ENCODE results near the gene RNF220. TPM values are rescaled to one million over a fixed set of nuclear protein-coding genes. Genes with fewer than 3 reads are reported as not detected.

The RNF220 gene
- total and polyA plus RNA-seq, 9 of the 15 experiments (the other 6 are each of a cell fraction or from before 2014, with no cell fraction given), result 5.1 to 117 (median 66.9) TPM

DNA sequence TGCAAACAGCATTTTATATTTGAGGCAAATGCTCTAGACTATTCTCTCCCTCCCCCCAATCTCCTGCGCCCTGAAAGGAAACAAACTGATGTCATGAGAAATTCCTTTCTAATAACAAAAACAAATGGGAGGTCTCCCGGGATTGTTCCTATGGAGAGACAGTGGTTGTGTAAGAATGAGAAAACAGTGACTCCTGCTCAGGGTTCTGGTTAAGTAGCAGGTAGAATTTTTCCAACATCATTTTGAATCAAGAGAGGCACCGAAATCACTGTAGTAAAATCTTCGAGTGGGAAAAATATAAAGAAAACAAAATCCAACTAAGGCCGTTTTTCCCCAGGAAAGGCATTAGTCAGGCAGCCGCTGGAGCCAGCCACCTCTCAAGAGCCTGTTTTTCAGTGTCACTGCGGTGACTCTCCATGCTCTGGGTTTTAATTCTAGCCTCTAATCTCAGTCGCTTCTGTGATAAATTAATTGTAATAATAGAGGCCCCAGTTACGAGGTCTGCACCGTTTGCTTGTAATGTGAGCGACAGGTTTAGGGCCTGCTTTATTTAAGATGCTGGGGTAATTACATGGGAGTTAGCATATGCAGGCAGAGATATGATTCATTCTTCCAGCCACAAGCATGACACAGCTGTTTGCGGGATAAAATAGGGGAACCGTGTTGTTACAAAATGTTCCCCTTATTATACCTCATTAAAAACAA, 80.3 kb downstream of the RNF220 start (continued):
- TF ChIP-seq, protein P1, sequence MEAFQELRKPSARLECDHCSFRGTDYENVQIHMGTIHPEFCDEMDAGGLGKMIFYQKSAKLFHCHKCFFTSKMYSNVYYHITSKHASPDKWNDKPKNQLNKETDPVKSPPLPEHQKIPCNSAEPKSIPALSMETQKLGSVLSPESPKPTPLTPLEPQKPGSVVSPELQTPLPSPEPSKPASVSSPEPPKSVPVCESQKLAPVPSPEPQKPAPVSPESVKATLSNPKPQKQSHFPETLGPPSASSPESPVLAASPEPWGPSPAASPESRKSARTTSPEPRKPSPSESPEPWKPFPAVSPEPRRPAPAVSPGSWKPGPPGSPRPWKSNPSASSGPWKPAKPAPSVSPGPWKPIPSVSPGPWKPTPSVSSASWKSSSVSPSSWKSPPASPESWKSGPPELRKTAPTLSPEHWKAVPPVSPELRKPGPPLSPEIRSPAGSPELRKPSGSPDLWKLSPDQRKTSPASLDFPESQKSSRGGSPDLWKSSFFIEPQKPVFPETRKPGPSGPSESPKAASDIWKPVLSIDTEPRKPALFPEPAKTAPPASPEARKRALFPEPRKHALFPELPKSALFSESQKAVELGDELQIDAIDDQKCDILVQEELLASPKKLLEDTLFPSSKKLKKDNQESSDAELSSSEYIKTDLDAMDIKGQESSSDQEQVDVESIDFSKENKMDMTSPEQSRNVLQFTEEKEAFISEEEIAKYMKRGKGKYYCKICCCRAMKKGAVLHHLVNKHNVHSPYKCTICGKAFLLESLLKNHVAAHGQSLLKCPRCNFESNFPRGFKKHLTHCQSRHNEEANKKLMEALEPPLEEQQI (IDR thresholded peaks at IDR 0.05), result peak; percentile 58; the same call in 1 of the 2 replicates
- TF ChIP-seq HDAC2 (IDR thresholded peaks at IDR 0.05) (peak; percentile 97), ZNF165 (CRISPR knock-in tag; IDR thresholded peaks at IDR 0.05; ENCODE audit: borderline replicate concordance) (no peak), FOXK2 (conservative IDR thresholded peaks at IDR 0.05 in 1 of 2, IDR thresholded peaks at IDR 0.05 in 1 of 2; ENCODE audit: low read depth in 2 of 2) (peak; percentile 74 to 83; a peak in 3 of 4 replicates), ZFP1 (CRISPR knock-in tag; IDR thresholded peaks at IDR 0.05) (no peak), ESRRA (IDR thresholded peaks at IDR 0.05; ENCODE audit: borderline replicate concordance, low read depth) (peak; percentile 87; the same call in 1 of the 2 replicates), CHCHD3 (CRISPR knock-in tag; IDR thresholded peaks at IDR 0.05) (no peak), ETV5 (CRISPR knock-in tag; IDR thresholded peaks at IDR 0.05; ENCODE audit: low read depth) (no peak), ZNF707 (CRISPR knock-in tag; conservative IDR thresholded peaks at IDR 0.05) (no peak), BHLHE40 (IDR thresholded peaks at IDR 0.05; ENCODE audit: low read length) (peak; percentile 83), NFE2 (IDR thresholded peaks at IDR 0.05; ENCODE audit: low read depth) (peak; percentile 99), MAFF (IDR thresholded peaks at IDR 0.05; ENCODE audit: low read length) (peak; percentile 94), ZNF212 (CRISPR knock-in tag; IDR thresholded peaks at IDR 0.05) (no peak), FOS (IDR thresholded peaks at IDR 0.05; ENCODE audit: extremely low read depth, insufficient read length) (peak; percentile 60), U2AF2 (optimal IDR thresholded peaks at IDR 0.05; ENCODE audit: low read depth, low read length) (no peak)
- TF ChIP-seq, protein P2, sequence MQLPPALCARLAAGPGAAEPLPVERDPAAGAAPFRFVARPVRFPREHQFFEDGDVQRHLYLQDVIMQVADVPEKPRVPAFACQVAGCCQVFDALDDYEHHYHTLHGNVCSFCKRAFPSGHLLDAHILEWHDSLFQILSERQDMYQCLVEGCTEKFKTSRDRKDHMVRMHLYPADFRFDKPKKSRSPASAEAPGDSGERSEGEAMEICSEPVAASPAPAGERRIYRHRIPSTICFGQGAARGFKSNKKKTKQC (CRISPR knock-in tag; IDR thresholded peaks at IDR 0.05), result no peak
- TF ChIP-seq, protein P3, sequence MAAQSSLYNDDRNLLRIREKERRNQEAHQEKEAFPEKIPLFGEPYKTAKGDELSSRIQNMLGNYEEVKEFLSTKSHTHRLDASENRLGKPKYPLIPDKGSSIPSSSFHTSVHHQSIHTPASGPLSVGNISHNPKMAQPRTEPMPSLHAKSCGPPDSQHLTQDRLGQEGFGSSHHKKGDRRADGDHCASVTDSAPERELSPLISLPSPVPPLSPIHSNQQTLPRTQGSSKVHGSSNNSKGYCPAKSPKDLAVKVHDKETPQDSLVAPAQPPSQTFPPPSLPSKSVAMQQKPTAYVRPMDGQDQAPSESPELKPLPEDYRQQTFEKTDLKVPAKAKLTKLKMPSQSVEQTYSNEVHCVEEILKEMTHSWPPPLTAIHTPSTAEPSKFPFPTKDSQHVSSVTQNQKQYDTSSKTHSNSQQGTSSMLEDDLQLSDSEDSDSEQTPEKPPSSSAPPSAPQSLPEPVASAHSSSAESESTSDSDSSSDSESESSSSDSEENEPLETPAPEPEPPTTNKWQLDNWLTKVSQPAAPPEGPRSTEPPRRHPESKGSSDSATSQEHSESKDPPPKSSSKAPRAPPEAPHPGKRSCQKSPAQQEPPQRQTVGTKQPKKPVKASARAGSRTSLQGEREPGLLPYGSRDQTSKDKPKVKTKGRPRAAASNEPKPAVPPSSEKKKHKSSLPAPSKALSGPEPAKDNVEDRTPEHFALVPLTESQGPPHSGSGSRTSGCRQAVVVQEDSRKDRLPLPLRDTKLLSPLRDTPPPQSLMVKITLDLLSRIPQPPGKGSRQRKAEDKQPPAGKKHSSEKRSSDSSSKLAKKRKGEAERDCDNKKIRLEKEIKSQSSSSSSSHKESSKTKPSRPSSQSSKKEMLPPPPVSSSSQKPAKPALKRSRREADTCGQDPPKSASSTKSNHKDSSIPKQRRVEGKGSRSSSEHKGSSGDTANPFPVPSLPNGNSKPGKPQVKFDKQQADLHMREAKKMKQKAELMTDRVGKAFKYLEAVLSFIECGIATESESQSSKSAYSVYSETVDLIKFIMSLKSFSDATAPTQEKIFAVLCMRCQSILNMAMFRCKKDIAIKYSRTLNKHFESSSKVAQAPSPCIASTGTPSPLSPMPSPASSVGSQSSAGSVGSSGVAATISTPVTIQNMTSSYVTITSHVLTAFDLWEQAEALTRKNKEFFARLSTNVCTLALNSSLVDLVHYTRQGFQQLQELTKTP (IDR thresholded peaks at IDR 0.05; ENCODE audit: low read depth in 1 of 2, partially characterized antibody in 2 of 2), result peak in 1 of 2 experiments; percentile 60
- TF ChIP-seq, protein P4, sequence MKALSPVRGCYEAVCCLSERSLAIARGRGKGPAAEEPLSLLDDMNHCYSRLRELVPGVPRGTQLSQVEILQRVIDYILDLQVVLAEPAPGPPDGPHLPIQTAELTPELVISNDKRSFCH (CRISPR knock-in tag; IDR thresholded peaks at IDR 0.05), result no peak
- TF ChIP-seq, protein P4 (tag; IDR thresholded peaks at IDR 0.05), result no peak
- TF ChIP-seq, protein P5, sequence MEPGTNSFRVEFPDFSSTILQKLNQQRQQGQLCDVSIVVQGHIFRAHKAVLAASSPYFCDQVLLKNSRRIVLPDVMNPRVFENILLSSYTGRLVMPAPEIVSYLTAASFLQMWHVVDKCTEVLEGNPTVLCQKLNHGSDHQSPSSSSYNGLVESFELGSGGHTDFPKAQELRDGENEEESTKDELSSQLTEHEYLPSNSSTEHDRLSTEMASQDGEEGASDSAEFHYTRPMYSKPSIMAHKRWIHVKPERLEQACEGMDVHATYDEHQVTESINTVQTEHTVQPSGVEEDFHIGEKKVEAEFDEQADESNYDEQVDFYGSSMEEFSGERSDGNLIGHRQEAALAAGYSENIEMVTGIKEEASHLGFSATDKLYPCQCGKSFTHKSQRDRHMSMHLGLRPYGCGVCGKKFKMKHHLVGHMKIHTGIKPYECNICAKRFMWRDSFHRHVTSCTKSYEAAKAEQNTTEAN (CRISPR knock-in tag; IDR thresholded peaks at IDR 0.05), result no peak

All from K562 (cell line).